CD4-positive, alpha-beta memory T cell (primary cell): ENCODE data around the gene GMPR2. TPM values are rescaled to one million over a fixed set of nuclear protein-coding genes. Genes with fewer than 3 reads are reported as not detected.

Experiments
- CTCF ChIA-PET: fragments of 350-600 bp; sonication (Branson Sonifier 250); formaldehyde crosslinking; loops from one replicate; lab custom pipeline; 2021; ENCODE audit warnings: inconsistent platforms; ENCODE audit not compliant: partially characterized antibody; lab: Charles Lee
- POLR2A ChIA-PET: fragments of 350-600 bp; sonication (Branson Sonifier 250); formaldehyde crosslinking; loops from one replicate; lab custom pipeline; 2021; ENCODE audit not compliant: partially characterized antibody; lab: Charles Lee
- DNase-seq, 5 donors: peaks; one replicate each; pipeline versions ENCODE4 v3.0.0 to v3.0.0-alpha.2; 2020 to 2022; ENCODE audit warnings: mixed read lengths in 1 of 5
- H3K27ac ChIP-seq: one replicate; pipeline ENCODE4 v1.7.0; 2013; ENCODE audit warnings: low read depth, low read length
- H3K27me3 ChIP-seq: 2 replicates; pipeline ENCODE4 v1.7.0; 2013; ENCODE audit warnings: mild to moderate bottlenecking, low read length, moderate library complexity; ENCODE audit not compliant: insufficient read depth
- H3K36me3 ChIP-seq: 2 replicates; pipeline ENCODE4 v1.7.0; 2013; ENCODE audit warnings: mild to moderate bottlenecking, low read length, moderate library complexity; ENCODE audit not compliant: insufficient read depth
- H3K4me1 ChIP-seq: 2 replicates; pipeline ENCODE4 v1.7.0; 2013; ENCODE audit warnings: mild to moderate bottlenecking, low read length, moderate library complexity; ENCODE audit not compliant: insufficient read depth
- H3K4me3 ChIP-seq, 2 donors: one replicate each; pipeline ENCODE4 v1.7.0; 2013; ENCODE audit warnings: low read length in 2 of 2, mild to moderate bottlenecking in 1 of 2
- H3K9me3 ChIP-seq, 2 donors: one replicate each; pipeline ENCODE4 v1.7.0; 2013; ENCODE audit warnings: low read length in 2 of 2, control low read depth in 1 of 2; ENCODE audit not compliant: control insufficient read depth in 1 of 2
- H3K27ac Mint-ChIP-seq, 7 donors: one replicate each; pipeline ENCODE4 v1.8.0; 2020 to 2021; ENCODE audit warnings: mixed read lengths in 7 of 7, mild to moderate bottlenecking in 6 of 7, inconsistent platforms in 3 of 7, moderate library complexity in 3 of 7
- H3K27me3 Mint-ChIP-seq, 2 donors: one replicate each; pipeline ENCODE4 v1.8.0; 2020 to 2021; ENCODE audit warnings: mixed read lengths in 2 of 2
- H3K36me3 Mint-ChIP-seq, 2 donors: one replicate each; pipeline ENCODE4 v1.8.0; 2020 to 2021; ENCODE audit warnings: mixed read lengths in 2 of 2, inconsistent platforms in 1 of 2, mild to moderate bottlenecking in 1 of 2
- H3K4me1 Mint-ChIP-seq, 4 donors: one replicate each; pipeline ENCODE4 v1.8.0; 2020 to 2021; ENCODE audit warnings: mixed read lengths in 4 of 4, mild to moderate bottlenecking in 1 of 4
- H3K4me3 Mint-ChIP-seq, 8 donors: one replicate each; pipeline ENCODE4 v1.8.0; 2020 to 2021; ENCODE audit warnings: mixed read lengths in 8 of 8, mild to moderate bottlenecking in 7 of 8, moderate library complexity in 6 of 8, inconsistent platforms in 3 of 8
- H3K9me3 Mint-ChIP-seq, 8 donors: one replicate each; pipeline ENCODE4 v1.8.0; 2020 to 2021; ENCODE audit warnings: mixed read lengths in 8 of 8, mild to moderate bottlenecking in 5 of 8, inconsistent platforms in 3 of 8, moderate library complexity in 1 of 8
- intact Hi-C: fragments of 100-400 bp; cut with micrococcal nuclease; formaldehyde crosslinking; loops from one replicate; pipeline ENCODE4 v1.15.1; 2023
- polyA plus RNA-seq, 2 donors: library from polyadenylated mRNA; unstranded; fragments of 300-500 nt; fragmentation: Illumina TruSeq; gene quantifications; one replicate each; pipeline ENCODE4 v1.2.3, GENCODE V29; 2021
- total RNA-seq, 2 experiments: library from RNA; stranded (reverse); gene quantifications; one replicate each; pipeline ENCODE4 v1.2.3, GENCODE V29; 2021

Gene GMPR2
- total and polyA plus RNA-seq, 4 experiments from 2014 or later = 91.0 to 116 (median 99.3) TPM

DNA sequence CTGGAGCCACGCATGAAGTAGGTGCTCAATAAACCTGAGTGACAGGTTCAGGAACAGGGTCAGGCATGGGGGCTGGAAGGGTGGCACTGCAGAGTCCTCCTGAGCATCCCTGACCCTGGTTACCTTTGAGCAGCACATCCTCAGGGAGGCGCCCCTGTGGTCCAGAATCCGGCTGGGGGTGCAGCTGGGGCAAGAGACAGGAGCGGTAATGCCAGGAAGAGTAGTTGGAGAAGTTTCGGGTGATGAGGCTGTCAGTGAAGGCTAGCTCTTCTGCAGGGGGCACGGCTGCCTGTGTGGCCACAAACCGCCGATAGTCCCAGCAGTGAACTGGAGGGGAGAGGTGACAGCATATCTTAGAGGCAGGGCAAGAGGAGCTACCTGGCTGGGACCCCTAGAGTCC is 36.6 kb downstream of the GMPR2 start:
- Histone ChIP-seq H3K27ac (no peak overlapping the region), H3K36me3 (peaks cover 26% of the 10 kb centered on the region), H3K9me3 (no peaks in the 10 kb centered on the region), H3K4me1 (peaks cover 30% of the 10 kb centered on the region), H3K4me3 (no peak overlapping the region), H3K27me3 (no peaks in the 10 kb centered on the region)
- DNase-seq = no peak
- no peaks in the 10 kb centered on the region for H3K9me3 Mint-ChIP-seq
- CTCF ChIA-PET = interaction anchor here (0.8 to 6.5 kb wide), 10 partner anchors 9 to 167 kb away, joined by 3 to 84 read pairs (median 4); partner anchors contain the start of genes CIDEB, DHRS1, LTB4R and LTB4R2
- intact Hi-C loops = no loop called here
- POLR2A ChIA-PET = interaction anchor here (0.7 to 6.8 kb wide), 10 partner anchors 27 to 173 kb away, joined by 3 to 128 read pairs (median 24); partner anchors contain the start of genes CHMP4A, CIDEB, DHRS1 and LTB4R
- peaks cover 24 to 45% (median 37%) of the 10 kb centered on the region in 4 donors for H3K4me1 Mint-ChIP-seq
- peak overlapping the region in 4 of 7 donors; percentile 15 to 56 (median 48) for H3K27ac Mint-ChIP-seq
- peaks cover 34 to 45% of the 10 kb centered on the region in 2 donors for H3K36me3 Mint-ChIP-seq
- peak overlapping the region in 3 of 8 donors; percentile 10 to 70 (median 61) for H3K4me3 Mint-ChIP-seq
- no peaks in the 10 kb centered on the region for H3K27me3 Mint-ChIP-seq

DNA sequence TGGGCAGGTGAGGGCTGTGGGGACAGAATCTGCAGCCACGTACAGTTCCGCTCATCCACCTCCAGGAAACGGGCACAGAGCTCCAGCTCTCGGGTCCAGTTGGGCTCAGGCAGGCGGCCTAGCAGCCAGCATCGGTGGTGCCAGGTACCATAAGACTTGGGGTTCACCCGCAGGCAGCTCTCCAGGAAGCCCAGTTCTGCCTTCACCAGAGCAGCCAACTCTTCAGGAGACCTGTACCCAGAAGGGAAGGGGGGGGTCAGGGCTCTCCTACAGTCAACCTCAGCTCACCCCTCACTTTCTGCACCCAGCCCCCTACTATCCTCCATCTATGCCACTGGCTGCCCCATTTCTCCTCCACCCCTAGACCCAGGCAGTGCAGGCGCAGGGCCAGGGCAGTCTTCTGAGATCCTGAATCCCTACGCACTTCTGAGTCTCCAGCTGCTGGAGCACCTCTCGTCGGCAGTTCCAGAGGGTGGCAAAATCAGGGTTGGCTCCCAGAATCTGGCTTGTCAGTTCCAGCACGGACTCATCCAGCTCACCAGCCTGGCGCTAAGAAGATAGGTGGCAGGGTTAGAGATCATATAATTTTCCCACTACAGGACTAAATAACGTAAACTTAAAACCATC is 37.3 kb downstream of the GMPR2 start:
- CTCF ChIA-PET = interaction anchor here (0.8 to 6.5 kb wide), 13 partner anchors 8 to 167 kb away, joined by 3 to 84 read pairs (median 7); partner anchors contain the start of genes CIDEB, DHRS1, IPO4 and LTB4R
- Mint-ChIP-seq H3K4me1 (peaks cover 24 to 46% (median 38%) of the 10 kb centered on the region in 4 donors), H3K36me3 (peaks cover 28 to 40% of the 10 kb centered on the region in 2 donors), H3K4me3 (peak overlapping the region; percentile 13 to 95 (median 91)), H3K27ac (peak overlapping the region in 5 of 7 donors; percentile 66 to 100 (median 96)), H3K9me3 (no peaks in the 10 kb centered on the region), H3K27me3 (no peaks in the 10 kb centered on the region)
- POLR2A ChIA-PET = interaction anchor here (0.7 to 6.8 kb wide), 21 partner anchors 10 to 172 kb away, joined by 3 to 128 read pairs (median 16); partner anchors contain the start of genes CBLN3, CHMP4A, CIDEB and DCAF11
- DNase-seq = peak in 1 of 5 donors; percentile 43
- intact Hi-C loops = loop anchor here (2.0 kb wide), 1 partner anchor 75 kb away; the partner anchor contains the start of gene TM9SF1
- Histone ChIP-seq H3K27me3 (no peaks in the 10 kb centered on the region), H3K4me3 (no peak overlapping the region), H3K36me3 (peaks cover 26% of the 10 kb centered on the region), H3K4me1 (peaks cover 33% of the 10 kb centered on the region), H3K9me3 (no peaks in the 10 kb centered on the region), H3K27ac (peak overlapping the region; percentile 94)

DNA sequence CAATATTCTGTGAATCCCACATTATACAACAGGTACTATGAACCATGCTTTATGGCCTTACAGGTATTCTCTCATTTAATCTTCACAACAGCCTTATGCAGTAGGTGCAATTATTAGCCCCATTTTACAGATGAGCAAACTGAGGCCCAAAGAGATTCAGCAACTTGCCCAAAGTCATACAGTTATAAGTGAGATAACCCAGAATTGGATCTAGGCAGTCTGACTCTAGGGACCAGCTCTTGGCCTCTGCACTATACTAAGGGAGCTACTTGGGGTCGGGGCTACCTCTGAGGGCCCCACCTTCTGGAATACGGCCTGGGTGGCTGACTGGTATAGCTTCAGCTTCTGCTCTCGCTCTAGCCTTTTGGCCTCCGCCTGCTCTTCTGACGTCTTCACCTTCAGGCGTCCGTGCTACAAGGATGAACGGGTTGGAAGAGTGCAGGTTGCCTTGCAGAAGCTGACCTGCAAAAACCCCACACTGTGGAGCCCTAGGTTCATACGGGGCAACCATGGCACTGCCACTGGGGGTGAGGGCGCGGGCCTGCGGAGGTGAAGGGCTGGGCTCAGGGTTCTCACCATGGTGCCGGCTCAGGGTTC is 37.9 kb downstream of the GMPR2 start:
- Mint-ChIP-seq H3K9me3 (no peaks in the 10 kb centered on the region), H3K4me1 (peaks cover 24 to 46% (median 39%) of the 10 kb centered on the region in 4 donors)

DNA sequence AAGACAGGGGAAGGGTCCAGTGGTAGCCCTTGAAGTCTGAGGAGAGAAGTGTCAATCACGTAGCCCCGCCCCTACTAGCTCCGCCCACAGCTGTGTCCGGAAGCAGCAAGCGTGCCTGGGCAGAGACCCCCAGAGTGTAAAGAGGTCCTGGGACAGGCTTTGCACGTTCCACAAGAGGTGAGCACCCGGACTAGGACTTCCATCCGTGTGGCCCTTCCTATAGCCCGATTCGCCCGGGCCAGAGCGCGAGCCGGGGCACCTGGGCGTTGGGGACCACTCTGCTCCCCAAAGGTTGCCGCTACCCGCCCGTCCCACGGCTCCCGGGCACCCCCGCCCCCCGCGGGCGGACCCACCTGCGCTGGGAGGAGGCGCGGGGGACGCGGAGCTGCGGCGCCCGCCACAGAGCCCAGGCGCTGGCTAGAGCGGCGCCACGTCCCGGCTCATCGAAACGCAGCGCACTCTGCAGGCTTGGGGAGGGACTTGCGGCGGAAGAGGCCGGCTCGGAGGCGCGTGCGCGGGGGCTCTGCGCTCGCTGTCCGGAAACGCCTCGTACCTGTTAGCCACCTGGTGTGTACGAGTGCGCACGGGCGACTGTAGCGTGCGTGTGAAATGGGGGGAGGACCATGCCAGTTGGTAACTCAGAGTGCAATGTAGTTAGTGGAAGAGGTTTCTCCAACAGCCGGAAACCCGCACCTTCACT is 38.6 kb downstream of the GMPR2 start, which contains the start of gene RABGGTA:
Gene RABGGTA (minus strand): TSS at position 464 of the 700 bp plus-strand sequence. CDS start 482 bp downstream, outside the sequence.
- POLR2A ChIA-PET = interaction anchor here (0.7 to 6.8 kb wide), 28 partner anchors 9 to 190 kb away, joined by 3 to 128 read pairs (median 8); partner anchors contain the start of genes CBLN3, CHMP4A, CIDEB and DCAF11

More for the DNA sequence above, 37.9 kb downstream of the GMPR2 start:
- POLR2A ChIA-PET = interaction anchor here (0.7 to 6.8 kb wide), 26 partner anchors 10 to 189 kb away, joined by 3 to 128 read pairs (median 8); partner anchors contain the start of genes CBLN3, CHMP4A, CIDEB and DCAF11
- DNase-seq = no peak
- CTCF ChIA-PET = interaction anchor here (0.6 to 6.5 kb wide), 18 partner anchors 10 to 166 kb away, joined by 3 to 84 read pairs (median 5); partner anchors contain the start of genes CIDEB, DHRS1, IPO4 and IRF9
- Histone ChIP-seq H3K4me3 (peak overlapping the region; percentile 86 to 91), H3K4me1 (peaks cover 33% of the 10 kb centered on the region), H3K36me3 (peaks cover 24% of the 10 kb centered on the region), H3K9me3 (no peaks in the 10 kb centered on the region), H3K27me3 (no peaks in the 10 kb centered on the region), H3K27ac (peak overlapping the region; percentile 94)
- H3K27ac Mint-ChIP-seq = peak overlapping the region; percentile 91 to 100 (median 96)
- intact Hi-C loops = loop anchor here (1.0 to 2.0 kb wide), 10 partner anchors 23 to 159 kb away; partner anchors contain the start of genes CBLN3, DCAF11, GMPR2 and KHNYN
- H3K36me3 Mint-ChIP-seq = peaks cover 27 to 37% of the 10 kb centered on the region in 2 donors
- no peaks in the 10 kb centered on the region for H3K27me3 Mint-ChIP-seq
- H3K4me3 Mint-ChIP-seq = peak overlapping the region; percentile 90 to 95 (median 91)

DNA sequence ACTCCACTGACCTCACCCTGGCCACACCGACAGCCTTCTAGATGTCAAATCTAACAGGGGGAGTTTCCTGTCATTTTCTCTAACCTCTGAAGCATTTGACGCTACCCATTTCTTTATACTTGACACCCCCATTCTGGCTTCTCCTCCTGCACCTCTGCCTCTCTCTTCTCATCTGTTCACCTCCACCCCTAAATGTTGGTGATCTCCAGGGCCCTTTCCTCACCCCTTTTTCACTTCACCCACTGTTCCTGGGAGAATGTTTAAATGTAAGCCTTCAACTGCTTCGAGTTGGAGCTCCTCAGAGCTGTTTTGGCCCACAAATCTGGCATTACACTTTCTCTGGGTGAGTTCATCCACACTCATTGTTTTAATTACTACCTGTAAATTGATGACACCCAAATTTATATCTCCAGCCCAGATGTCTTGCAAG is 39.1 kb downstream of the GMPR2 start:
- H3K27ac Mint-ChIP-seq = peak overlapping the region; percentile 91 to 100 (median 99)
- H3K36me3 Mint-ChIP-seq = peaks cover 16 to 25% of the 10 kb centered on the region in 2 donors
- ChIA-PET CTCF (interaction anchor here (0.8 to 6.5 kb wide), 12 partner anchors 9 to 165 kb away, joined by 3 to 84 read pairs (median 14); partner anchors contain the start of genes CIDEB, DHRS1, LTB4R and LTB4R2), POLR2A (interaction anchor here (0.6 to 6.8 kb wide), 28 partner anchors 8 to 1169 kb away, joined by 3 to 128 read pairs (median 7); partner anchors contain the start of genes CBLN3, CHMP4A, CIDEB and DCAF11)
- H3K4me1 Mint-ChIP-seq = peaks cover 24 to 50% (median 42%) of the 10 kb centered on the region in 4 donors
- Histone ChIP-seq H3K27me3 (no peaks in the 10 kb centered on the region), H3K27ac (peak overlapping the region; percentile 94), H3K9me3 (no peaks in the 10 kb centered on the region), H3K4me1 (peaks cover 33% of the 10 kb centered on the region), H3K4me3 (peak overlapping the region; percentile 39 to 64), H3K36me3 (peaks cover 13% of the 10 kb centered on the region)
- DNase-seq = no peak
- H3K9me3 Mint-ChIP-seq = no peaks in the 10 kb centered on the region
- H3K4me3 Mint-ChIP-seq = peak overlapping the region; percentile 81 to 94 (median 90)
- intact Hi-C loops = loop anchor here (1.0 to 2.0 kb wide), 10 partner anchors 25 to 158 kb away; partner anchors contain the start of genes CBLN3, DCAF11, GMPR2 and KHNYN
- no peaks in the 10 kb centered on the region for H3K27me3 Mint-ChIP-seq

More for the DNA sequence above, 38.6 kb downstream of the GMPR2 start, which contains the start of gene RABGGTA:
- peaks cover 24 to 46% (median 39%) of the 10 kb centered on the region in 4 donors for H3K4me1 Mint-ChIP-seq
- H3K27me3 ChIP-seq = no peaks in the 10 kb centered on the region
- DNase-seq = peak; percentile 95 to 98 (median 97)
- intact Hi-C loops = loop anchor here (1.0 to 2.0 kb wide), 10 partner anchors 24 to 158 kb away; partner anchors contain the start of genes CBLN3, DCAF11, GMPR2 and KHNYN
- peak within 1 kb of the TSS; percentile 90 to 95 (median 91) for H3K4me3 Mint-ChIP-seq
- H3K36me3 ChIP-seq = peaks cover 19% of the 10 kb centered on the region
- H3K4me3 ChIP-seq = peak within 1 kb of the TSS; percentile 86 to 91
- no peaks in the 10 kb centered on the region for H3K27me3 Mint-ChIP-seq
- H3K9me3 ChIP-seq = no peaks in the 10 kb centered on the region
- peaks cover 22 to 31% of the 10 kb centered on the region in 2 donors for H3K36me3 Mint-ChIP-seq
- H3K27ac Mint-ChIP-seq = peak within 1 kb of the TSS; percentile 91 to 100 (median 99)
- H3K9me3 Mint-ChIP-seq = no peaks in the 10 kb centered on the region
- peaks cover 33% of the 10 kb centered on the region for H3K4me1 ChIP-seq
- CTCF ChIA-PET = interaction anchor here (0.6 to 6.5 kb wide), 21 partner anchors 9 to 166 kb away, joined by 3 to 84 read pairs (median 5); partner anchors contain the start of genes CIDEB, DHRS1, IPO4 and IRF9
- peak within 1 kb of the TSS; percentile 94 for H3K27ac ChIP-seq
